Mesendoderm (in vitro differentiated cells): ENCODE results near the gene NUP93.

Source experiments
- DNase-seq: peaks from one replicate; pipeline ENCODE4 v3.0.0; 2013
- H2AK5ac ChIP-seq: 2 replicates; pipeline ENCODE4 v1.6.1; 2013; ENCODE audit warnings: low read length, inconsistent platforms
- H2BK120ac ChIP-seq: 2 replicates; pipeline ENCODE4 v1.6.1; 2013; ENCODE audit warnings: low read depth, mild to moderate bottlenecking, low read length, moderate library complexity, mixed read lengths
- H2BK15ac ChIP-seq: replicated peaks from 2 replicates; pipeline ENCODE4 v1.6.1; 2013; ENCODE audit warnings: low read depth, mild to moderate bottlenecking, moderate library complexity
- H2BK5ac ChIP-seq: 2 replicates; pipeline ENCODE4 v1.6.1; 2013; ENCODE audit warnings: low read length, inconsistent platforms
- H3K18ac ChIP-seq: 2 replicates; pipeline ENCODE4 v1.6.1; 2013; ENCODE audit warnings: mild to moderate bottlenecking, low read length, mixed read lengths
- H3K23ac ChIP-seq: one replicate; pipeline ENCODE4 v1.6.1; 2013; ENCODE audit warnings: low read length
- H3K27ac ChIP-seq: 2 replicates; pipeline ENCODE4 v1.5.1; 2013; ENCODE audit warnings: low read depth, mild to moderate bottlenecking, inconsistent platforms, low read length, moderate library complexity
- H3K27me3 ChIP-seq: 2 replicates; pipeline ENCODE4 v1.6.1; 2013; ENCODE audit warnings: low read length, control low read depth, mild to moderate bottlenecking, inconsistent platforms; ENCODE audit not compliant: insufficient read depth, poor library complexity
- H3K36me3 ChIP-seq: 2 replicates; pipeline ENCODE4 v1.6.1; 2013; ENCODE audit warnings: low read length, inconsistent platforms; ENCODE audit not compliant: control insufficient read depth, insufficient read depth
- H3K4ac ChIP-seq: one replicate; pipeline ENCODE4 v1.6.1; 2013; ENCODE audit warnings: low read depth, mild to moderate bottlenecking, low read length, moderate library complexity
- H3K4me1 ChIP-seq: 2 replicates; pipeline ENCODE4 v1.6.1; 2013; ENCODE audit warnings: low read depth, low read length, inconsistent platforms; ENCODE audit not compliant: control insufficient read depth
- H3K4me2 ChIP-seq: 2 replicates; pipeline ENCODE4 v1.6.1; 2013; ENCODE audit warnings: low read length
- H3K4me3 ChIP-seq: 2 replicates; pipeline ENCODE4 v1.5.1; 2013; ENCODE audit warnings: mild to moderate bottlenecking, low read length
- H3K56ac ChIP-seq: one replicate; pipeline ENCODE4 v1.6.1; 2013; ENCODE audit warnings: low read length
- H3K79me1 ChIP-seq: 2 replicates; pipeline ENCODE4 v1.6.1; 2013; ENCODE audit warnings: low read length, inconsistent platforms
- H3K79me2 ChIP-seq: 2 replicates; pipeline ENCODE4 v1.6.1; 2013; ENCODE audit warnings: mild to moderate bottlenecking, low read length; ENCODE audit not compliant: control insufficient read depth, insufficient read depth
- H3K9ac ChIP-seq: 2 replicates; pipeline ENCODE4 v1.6.1; 2013; ENCODE audit warnings: low read length, inconsistent platforms
- H4K5ac ChIP-seq: one replicate; pipeline ENCODE4 v1.6.1; 2013; ENCODE audit warnings: low read length
- H4K8ac ChIP-seq: one replicate; pipeline ENCODE4 v1.6.1; 2013; ENCODE audit warnings: low read depth, mild to moderate bottlenecking, control low read depth, low read length, moderate library complexity
- WGBS: extraction: QIAGEN DNeasy Blood & Tissue Kit; methylation state at CpG from one replicate; pipeline ENCODE4 v1.1.7; 2013; ENCODE audit warnings: low lambda C conversion rate, missing lambda C conversion rate; ENCODE audit not compliant: insufficient coverage; ENCODE audit errors: extremely low coverage; 5-methylcytosine and 5-hydroxymethylcytosine counted together

The NUP93 gene

GRCh38 chr16:56774016-56774680 is 44.2 kb downstream of the NUP93 start:
- H3K9ac ChIP-seq = no peak overlapping the region
- no peaks in the 10 kb centered on the region for H3K36me3 ChIP-seq
- H3K56ac ChIP-seq = no peak overlapping the region
- no peak overlapping the region for H2BK15ac ChIP-seq
- no peak overlapping the region for H2BK5ac ChIP-seq
- H3K4me3 ChIP-seq = no peak overlapping the region
- H2AK5ac ChIP-seq = no peak overlapping the region
- H2BK120ac ChIP-seq = no peak overlapping the region
- H4K5ac ChIP-seq = no peak overlapping the region
- peaks cover 10% of the 10 kb centered on the region for H3K79me1 ChIP-seq
- no peak for DNase-seq
- no peak overlapping the region for H3K27ac ChIP-seq
- H3K4ac ChIP-seq = no peak overlapping the region
- no CpG with 5 or more reads among the region's 2 CpGs for WGBS
- H3K23ac ChIP-seq = no peak overlapping the region
- H4K8ac ChIP-seq = no peak overlapping the region
- no peaks in the 10 kb centered on the region for H3K4me1 ChIP-seq
- no peaks in the 10 kb centered on the region for H3K27me3 ChIP-seq
- H3K4me2 ChIP-seq = no peak overlapping the region
- no peak overlapping the region for H3K18ac ChIP-seq
- H3K79me2 ChIP-seq = peaks cover 8% of the 10 kb centered on the region

- Histone ChIP-seq H3K4me3 (no peak overlapping the region), H3K18ac (no peak overlapping the region), H3K56ac (no peak overlapping the region), H4K5ac (no peak overlapping the region), H2AK5ac (no peak overlapping the region), H3K79me1 (peaks cover 8% of the 10 kb centered on the region), H2BK5ac (no peak overlapping the region), H2BK120ac (no peak overlapping the region), H3K9ac (no peak overlapping the region), H3K4me2 (no peak overlapping the region), H3K27ac (no peak overlapping the region), H4K8ac (no peak overlapping the region), H3K27me3 (no peaks in the 10 kb centered on the region), H3K23ac (no peak overlapping the region), H3K79me2 (peaks cover 8% of the 10 kb centered on the region), H3K4ac (no peak overlapping the region), H3K36me3 (no peaks in the 10 kb centered on the region), H2BK15ac (no peak overlapping the region), H3K4me1 (no peaks in the 10 kb centered on the region)
- no CpG with 5 or more reads among the region's 4 CpGs for WGBS
- no peak for DNase-seq
These were observed 45.2 kb downstream of the NUP93 start for GRCh38 chr16:56775162-56775561.

GRCh38 chr16:56776562-56776961 is 46.6 kb downstream of the NUP93 start:
- H2AK5ac ChIP-seq = no peak overlapping the region
- H3K9ac ChIP-seq = no peak overlapping the region
- no peak overlapping the region for H4K5ac ChIP-seq
- H2BK5ac ChIP-seq = no peak overlapping the region
- H3K23ac ChIP-seq = no peak overlapping the region
- H3K4me1 ChIP-seq = no peaks in the 10 kb centered on the region
- H3K4me3 ChIP-seq = no peak overlapping the region
- H3K27me3 ChIP-seq = no peaks in the 10 kb centered on the region
- no peak overlapping the region for H4K8ac ChIP-seq
- no peak for DNase-seq
- peaks cover 6% of the 10 kb centered on the region for H3K79me1 ChIP-seq
- WGBS = no CpG with 5 or more reads among the region's 1 CpG
- no peak overlapping the region for H3K56ac ChIP-seq
- H3K18ac ChIP-seq = no peak overlapping the region
- H3K4me2 ChIP-seq = no peak overlapping the region
- no peak overlapping the region for H3K27ac ChIP-seq
- H2BK120ac ChIP-seq = no peak overlapping the region
- peaks cover 7% of the 10 kb centered on the region for H3K79me2 ChIP-seq
- no peak overlapping the region for H3K4ac ChIP-seq
- H2BK15ac ChIP-seq = no peak overlapping the region
- no peaks in the 10 kb centered on the region for H3K36me3 ChIP-seq

DNA sequence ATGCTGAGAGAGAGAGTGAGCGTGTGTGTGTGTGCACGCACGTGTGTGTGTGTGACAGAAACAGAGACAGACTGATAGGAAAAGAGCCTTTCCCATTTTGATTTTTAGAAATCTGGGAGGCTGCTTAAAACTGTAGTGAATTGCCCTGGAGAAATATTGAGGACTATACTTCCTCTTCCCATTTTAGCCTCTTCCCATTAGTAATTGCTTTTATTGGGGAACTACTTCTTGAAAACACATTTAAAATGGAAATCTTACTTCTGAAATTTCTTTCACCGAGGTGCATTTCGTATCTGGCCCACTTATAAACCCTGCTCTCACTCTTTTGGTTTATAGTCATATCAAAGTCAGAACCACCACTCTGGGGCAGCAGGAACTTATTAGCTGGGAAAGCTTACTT is 47.1 kb downstream of the NUP93 start:
- no CpG with 5 or more reads among the region's 5 CpGs for WGBS
- H3K56ac ChIP-seq = no peak overlapping the region
- H3K27ac ChIP-seq = no peak overlapping the region
- no peak overlapping the region for H3K4me2 ChIP-seq
- H3K79me1 ChIP-seq = peaks cover 4% of the 10 kb centered on the region
- H3K4ac ChIP-seq = no peak overlapping the region
- no peak overlapping the region for H2BK120ac ChIP-seq
- no peak overlapping the region for H3K18ac ChIP-seq
- H2AK5ac ChIP-seq = no peak overlapping the region
- H4K8ac ChIP-seq = no peak overlapping the region
- no peak overlapping the region for H3K4me3 ChIP-seq
- no peak overlapping the region for H3K9ac ChIP-seq
- H3K27me3 ChIP-seq = no peaks in the 10 kb centered on the region
- H3K23ac ChIP-seq = no peak overlapping the region
- H2BK5ac ChIP-seq = no peak overlapping the region
- no peaks in the 10 kb centered on the region for H3K36me3 ChIP-seq
- H3K79me2 ChIP-seq = peaks cover 3% of the 10 kb centered on the region
- H3K4me1 ChIP-seq = no peaks in the 10 kb centered on the region
- H4K5ac ChIP-seq = no peak overlapping the region
- H2BK15ac ChIP-seq = no peak overlapping the region
- DNase-seq = no peak

GRCh38 chr16:56777482-56777881 is 47.6 kb downstream of the NUP93 start:
- DNase-seq = no peak
- Histone ChIP-seq H2BK5ac (no peak overlapping the region), H3K27me3 (no peaks in the 10 kb centered on the region), H3K79me2 (peaks cover 2% of the 10 kb centered on the region), H2AK5ac (no peak overlapping the region), H3K9ac (no peak overlapping the region), H3K56ac (no peak overlapping the region), H3K4me1 (no peaks in the 10 kb centered on the region), H2BK120ac (no peak overlapping the region), H3K4me3 (no peak overlapping the region), H3K4me2 (no peak overlapping the region), H3K79me1 (peaks cover 3% of the 10 kb centered on the region), H4K5ac (no peak overlapping the region), H3K4ac (no peak overlapping the region), H3K36me3 (no peaks in the 10 kb centered on the region), H2BK15ac (no peak overlapping the region), H3K18ac (no peak overlapping the region), H3K23ac (no peak overlapping the region), H4K8ac (no peak overlapping the region), H3K27ac (no peak overlapping the region)
- WGBS = no CpG with 5 or more reads among the region's 5 CpGs

DNA sequence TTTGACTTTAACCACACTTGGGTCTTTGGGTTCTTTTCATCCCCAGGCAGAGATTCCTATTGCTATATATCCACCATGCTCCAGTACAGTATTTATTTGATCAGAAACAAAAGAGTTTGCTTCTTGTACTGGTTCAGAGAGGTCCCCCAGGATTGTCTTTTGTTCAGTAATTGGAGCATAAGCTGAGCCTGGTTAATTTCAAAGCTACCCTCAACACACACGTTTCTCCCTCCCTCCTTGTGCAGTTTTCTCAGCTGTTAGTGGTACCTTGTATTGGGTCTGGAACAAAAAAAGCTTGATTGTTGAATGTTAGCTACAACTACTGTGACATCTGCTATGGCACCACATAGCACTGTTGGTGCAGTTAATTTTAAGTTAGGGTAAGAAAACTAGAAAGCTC is 50.0 kb downstream of the NUP93 start:
- Histone ChIP-seq H2BK120ac (no peak overlapping the region), H3K79me1 (peaks cover 2% of the 10 kb centered on the region), H3K4me1 (no peaks in the 10 kb centered on the region), H3K4me2 (no peak overlapping the region), H3K18ac (no peak overlapping the region), H3K27ac (no peak overlapping the region), H3K27me3 (no peaks in the 10 kb centered on the region), H2BK5ac (no peak overlapping the region), H4K5ac (no peak overlapping the region), H3K9ac (no peak overlapping the region), H3K79me2 (no peaks in the 10 kb centered on the region), H2AK5ac (no peak overlapping the region), H4K8ac (no peak overlapping the region), H3K4me3 (no peak overlapping the region), H3K23ac (no peak overlapping the region), H3K36me3 (no peaks in the 10 kb centered on the region), H3K4ac (no peak overlapping the region), H3K56ac (no peak overlapping the region), H2BK15ac (no peak overlapping the region)
- DNase-seq = no peak
- whole genome bisulfite sequencing = no CpG with 5 or more reads among the region's 1 CpG
